Esophagus squamous epithelium (tissue), 4 donors: ENCODE measurements around the gene KLKB1.

ENCODE experiments used
- CTCF ChIP-seq, 6 experiments: fragments of 450-650 bp in 4 of 6; fragments of 200-600 bp in 2 of 6; sonication (generic) in 2 of 6; IDR thresholded peaks; one replicate each; pipeline ENCODE4 v1.5.1; 2016 to 2019; ENCODE audit warnings: antibody characterized with exemption in 6 of 6, mild to moderate bottlenecking in 4 of 6, moderate library complexity in 4 of 6
- POLR2A ChIP-seq, 4 donors: fragments of 450-650 bp; IDR thresholded peaks; one replicate each; pipeline ENCODE4 v1.6.1; 2017; ENCODE audit warnings: antibody characterized with exemption in 4 of 4, mild to moderate bottlenecking in 4 of 4, moderate library complexity in 3 of 4

GRCh38 chr4:186298031-186298647, 70.8 kb downstream of the KLKB1 start:
- TF ChIP-seq CTCF (IDR thresholded peaks at IDR 0.05): no peak
- TF ChIP-seq POLR2A (IDR thresholded peaks at IDR 0.05): no peak
